ENCODE measurements around the gene ACAD8.
"Not testable (repeated sequence)": the region's sequence is repeated elsewhere in the genome, so short reads cannot be mapped to it uniquely, and the experiment has no call there.

Gene ACAD8

DNA sequence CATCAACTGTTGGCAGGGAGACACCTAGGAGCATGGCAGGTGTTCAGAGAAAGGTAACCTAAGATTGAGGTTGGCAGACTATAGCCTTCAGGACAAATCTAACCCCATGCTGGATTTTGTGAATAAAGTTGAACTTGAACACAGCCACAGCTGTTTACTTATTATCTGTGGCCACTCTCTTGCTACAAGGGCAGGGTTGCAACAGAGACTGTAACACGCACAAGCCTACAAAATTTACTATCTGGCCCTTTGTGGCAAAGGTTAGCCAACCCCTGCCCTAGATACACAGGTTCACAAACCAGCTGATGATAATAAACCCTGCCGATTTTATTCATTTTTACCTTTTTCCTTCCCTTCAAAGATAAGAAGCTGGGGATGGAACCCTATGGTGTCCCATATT, 2.7 kb upstream of the ACAD8 start:
- Histone ChIP-seq H4K20me1 (ENCODE audit: insufficient read depth, low read length) (no peaks in the 10 kb centered on the region), H3K79me2 (ENCODE audit: low read length) (peaks cover 14% of the 10 kb centered on the region), H3K4me1 (ENCODE audit: low read length) (peaks cover 10% of the 10 kb centered on the region), H3K4me3 (ENCODE audit: low read length) (no peak overlapping the region), H3K9ac (ENCODE audit: low read length) (no peak overlapping the region), H3K36me3 (replicated peaks; ENCODE audit: low read depth, low read length) (peaks cover 30% of the 10 kb centered on the region), H3K4me2 (ENCODE audit: low read length) (no peak overlapping the region), H3K9me3 (ENCODE audit: insufficient read depth, low read length) (no peaks in the 10 kb centered on the region), H3K27me3 (ENCODE audit: low read depth, low read length) (no peaks in the 10 kb centered on the region), H3K27ac (ENCODE audit: low read length) (no peak overlapping the region), H2AFZ (ENCODE audit: low read depth, low read length) (no peak overlapping the region)
- TF ChIP-seq, protein P1, sequence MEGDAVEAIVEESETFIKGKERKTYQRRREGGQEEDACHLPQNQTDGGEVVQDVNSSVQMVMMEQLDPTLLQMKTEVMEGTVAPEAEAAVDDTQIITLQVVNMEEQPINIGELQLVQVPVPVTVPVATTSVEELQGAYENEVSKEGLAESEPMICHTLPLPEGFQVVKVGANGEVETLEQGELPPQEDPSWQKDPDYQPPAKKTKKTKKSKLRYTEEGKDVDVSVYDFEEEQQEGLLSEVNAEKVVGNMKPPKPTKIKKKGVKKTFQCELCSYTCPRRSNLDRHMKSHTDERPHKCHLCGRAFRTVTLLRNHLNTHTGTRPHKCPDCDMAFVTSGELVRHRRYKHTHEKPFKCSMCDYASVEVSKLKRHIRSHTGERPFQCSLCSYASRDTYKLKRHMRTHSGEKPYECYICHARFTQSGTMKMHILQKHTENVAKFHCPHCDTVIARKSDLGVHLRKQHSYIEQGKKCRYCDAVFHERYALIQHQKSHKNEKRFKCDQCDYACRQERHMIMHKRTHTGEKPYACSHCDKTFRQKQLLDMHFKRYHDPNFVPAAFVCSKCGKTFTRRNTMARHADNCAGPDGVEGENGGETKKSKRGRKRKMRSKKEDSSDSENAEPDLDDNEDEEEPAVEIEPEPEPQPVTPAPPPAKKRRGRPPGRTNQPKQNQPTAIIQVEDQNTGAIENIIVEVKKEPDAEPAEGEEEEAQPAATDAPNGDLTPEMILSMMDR (IDR thresholded peaks at IDR 0.05; ENCODE audit: low read depth, low read length), result no peak
- TF ChIP-seq EZH2phosphoT487 (IDR thresholded peaks at IDR 0.05; ENCODE audit: low read depth), result no peak

DNA sequence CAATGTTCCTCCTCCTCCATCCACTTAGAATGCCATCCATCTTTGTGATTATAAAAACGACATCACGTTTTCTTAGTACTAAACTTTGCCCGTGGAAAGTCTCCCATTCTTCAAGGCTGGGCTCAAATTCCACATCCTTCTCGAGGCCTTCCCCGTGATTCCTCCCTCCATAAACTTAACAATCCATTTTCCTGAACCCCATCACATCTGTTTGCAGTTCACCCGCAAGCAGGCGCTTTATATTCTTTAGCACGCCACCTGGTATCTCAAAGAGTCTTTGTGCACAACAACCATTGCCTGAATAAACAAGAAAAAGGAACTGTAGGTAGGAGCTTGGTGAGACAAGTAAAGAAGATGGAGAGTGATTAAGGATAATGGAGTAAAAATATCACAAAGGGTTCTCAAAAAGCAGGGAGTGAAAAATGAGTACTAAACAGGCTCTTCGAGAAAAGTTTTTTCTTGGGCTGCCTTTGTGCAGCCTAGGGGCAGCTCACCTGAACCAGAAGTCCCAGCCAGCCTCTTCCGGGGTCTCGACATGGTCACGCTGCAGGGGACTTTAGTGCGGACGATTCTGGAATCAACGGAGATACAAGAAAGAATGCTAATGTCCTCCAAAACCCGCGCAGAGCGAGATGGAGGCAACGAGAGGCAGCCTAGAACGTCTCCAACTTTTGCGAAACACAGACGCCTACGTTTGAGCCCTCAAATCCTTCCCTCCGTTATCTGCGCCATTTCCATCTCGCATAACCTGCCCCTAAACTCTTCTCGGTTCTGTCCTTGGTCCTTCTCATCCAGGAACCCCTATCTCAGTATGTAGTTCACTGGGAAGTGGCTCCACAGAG, 801 bp upstream of the ACAD8 start:
- Histone ChIP-seq H2AFZ (ENCODE audit: low read depth, low read length) (peak overlapping the region; percentile 94), H4K20me1 (ENCODE audit: insufficient read depth, low read length) (no peaks in the 10 kb centered on the region), H3K4me2 (ENCODE audit: low read length) (peak overlapping the region; percentile 92), H3K27me3 (ENCODE audit: low read depth, low read length) (no peaks in the 10 kb centered on the region), H3K4me3 (ENCODE audit: low read length) (peak overlapping the region; percentile 91), H3K36me3 (replicated peaks; ENCODE audit: low read depth, low read length) (peaks cover 25% of the 10 kb centered on the region), H3K9me3 (ENCODE audit: insufficient read depth, low read length) (no peaks in the 10 kb centered on the region), H3K79me2 (ENCODE audit: low read length) (peaks cover 14% of the 10 kb centered on the region), H3K27ac (ENCODE audit: low read length) (no peak overlapping the region; the same call in 1 of the 2 replicates), H3K4me1 (ENCODE audit: low read length) (peaks cover 10% of the 10 kb centered on the region), H3K9ac (ENCODE audit: low read length) (peak overlapping the region; percentile 76)
- TF ChIP-seq EZH2phosphoT487 (IDR thresholded peaks at IDR 0.05; ENCODE audit: low read depth), result no peak
- TF ChIP-seq, protein P1 (IDR thresholded peaks at IDR 0.05; ENCODE audit: low read depth, low read length), result no peak

DNA sequence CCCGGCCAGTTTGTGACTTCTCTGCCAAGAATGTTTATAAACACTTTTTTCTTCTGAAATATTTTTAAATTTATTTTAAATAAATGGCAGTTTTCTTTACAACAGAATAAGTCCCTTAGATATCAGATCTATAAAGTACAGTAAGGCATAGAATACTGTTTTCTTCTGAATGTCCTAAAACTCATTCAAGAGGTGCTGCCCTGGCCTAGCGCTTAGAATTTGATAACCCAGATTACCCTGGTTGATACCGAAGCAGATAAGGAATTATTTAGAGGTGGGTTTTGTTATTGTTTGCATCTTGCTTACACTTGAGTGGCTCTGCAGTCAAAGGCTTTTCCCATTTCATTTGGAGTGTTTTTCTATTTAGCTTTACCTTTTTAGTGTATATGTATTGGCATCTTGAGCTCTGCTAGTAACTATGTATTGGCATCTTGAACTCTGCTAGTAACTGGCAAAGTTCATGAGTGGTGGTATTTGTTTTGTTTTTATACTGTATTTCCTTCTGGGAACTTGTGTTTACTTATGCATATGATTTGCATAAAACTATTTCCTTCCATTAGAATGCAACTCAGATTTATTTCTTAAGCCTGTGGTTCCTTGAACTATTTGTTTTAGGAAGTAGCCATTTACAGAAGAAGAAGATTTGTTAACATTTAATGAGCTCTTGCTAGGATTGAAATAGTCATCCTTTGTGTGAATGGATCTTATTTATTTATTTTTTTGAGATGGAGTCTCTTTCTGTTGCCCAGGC, 1.2 kb downstream of the ACAD8 start:
- Histone ChIP-seq H3K27me3 (ENCODE audit: low read depth, low read length) (no peaks in the 10 kb centered on the region), H3K27ac (ENCODE audit: low read length) (no peak overlapping the region), H3K4me2 (ENCODE audit: low read length) (peak overlapping the region; percentile 87), H3K36me3 (replicated peaks; ENCODE audit: low read depth, low read length) (peaks cover 27% of the 10 kb centered on the region), H3K9me3 (ENCODE audit: insufficient read depth, low read length) (no peaks in the 10 kb centered on the region), H3K4me3 (ENCODE audit: low read length) (peak overlapping the region; percentile 91), H3K9ac (ENCODE audit: low read length) (peak overlapping the region; percentile 84; the same call in 1 of the 2 replicates), H3K4me1 (ENCODE audit: low read length) (peaks cover 10% of the 10 kb centered on the region), H3K79me2 (ENCODE audit: low read length) (peaks cover 14% of the 10 kb centered on the region), H4K20me1 (ENCODE audit: insufficient read depth, low read length) (no peaks in the 10 kb centered on the region), H2AFZ (ENCODE audit: low read depth, low read length) (no peak overlapping the region)
- TF ChIP-seq, protein P1 (IDR thresholded peaks at IDR 0.05; ENCODE audit: low read depth, low read length), result no peak
- TF ChIP-seq EZH2phosphoT487 (IDR thresholded peaks at IDR 0.05; ENCODE audit: low read depth), result no peak

DNA sequence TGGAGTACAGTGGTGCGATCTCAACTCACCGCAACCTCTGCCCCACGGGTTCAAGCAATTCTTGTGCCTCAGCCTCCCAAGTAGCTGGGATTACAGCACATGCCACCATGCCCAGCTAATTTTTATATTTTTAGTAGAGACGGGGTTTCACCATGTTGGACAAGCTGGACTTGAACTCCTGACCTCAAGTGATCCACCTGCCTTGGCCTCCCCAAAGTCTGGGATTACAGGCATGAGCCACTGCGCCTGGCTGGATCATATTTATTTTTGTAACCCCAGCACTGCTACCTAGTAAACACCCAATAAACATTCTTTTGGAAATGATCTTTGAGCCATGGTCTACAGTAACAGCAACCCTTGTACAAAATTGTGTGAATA, 1.8 kb downstream of the ACAD8 start:
- not testable (repeated sequence) for H3K27ac ChIP-seq (ENCODE audit: low read length); H3K9me3 ChIP-seq (ENCODE audit: insufficient read depth, low read length); H3K27me3 ChIP-seq (ENCODE audit: low read depth, low read length); H2AFZ ChIP-seq (ENCODE audit: low read depth, low read length); H4K20me1 ChIP-seq (ENCODE audit: insufficient read depth, low read length); H3K9ac ChIP-seq (ENCODE audit: low read length); H3K4me2 ChIP-seq (ENCODE audit: low read length); H3K4me3 ChIP-seq (ENCODE audit: low read length)
- Histone ChIP-seq H3K36me3 (replicated peaks; ENCODE audit: low read depth, low read length) (peaks cover 24% of the 10 kb centered on the region), H3K4me1 (ENCODE audit: low read length) (peaks cover 13% of the 10 kb centered on the region), H3K79me2 (ENCODE audit: low read length) (peaks cover 14% of the 10 kb centered on the region)
